ENCODE measurements around the gene CNKSR3.

- TF ChIP-seq POLR2A (IDR thresholded peaks at IDR 0.05; ENCODE audit: low read depth, low read length) (no peak), TAF1 (IDR thresholded peaks at IDR 0.05; ENCODE audit: borderline replicate concordance, low read depth, low read length) (no peak), POLR2AphosphoS5 (IDR thresholded peaks at IDR 0.05; ENCODE audit: low read depth, low read length) (no peak)
Measured at GRCh38 chr6:154435400-154435945, 75.0 kb downstream of the CNKSR3 start.
